ENCODE data around the gene MRPS18A.

The MRPS18A gene

DNA sequence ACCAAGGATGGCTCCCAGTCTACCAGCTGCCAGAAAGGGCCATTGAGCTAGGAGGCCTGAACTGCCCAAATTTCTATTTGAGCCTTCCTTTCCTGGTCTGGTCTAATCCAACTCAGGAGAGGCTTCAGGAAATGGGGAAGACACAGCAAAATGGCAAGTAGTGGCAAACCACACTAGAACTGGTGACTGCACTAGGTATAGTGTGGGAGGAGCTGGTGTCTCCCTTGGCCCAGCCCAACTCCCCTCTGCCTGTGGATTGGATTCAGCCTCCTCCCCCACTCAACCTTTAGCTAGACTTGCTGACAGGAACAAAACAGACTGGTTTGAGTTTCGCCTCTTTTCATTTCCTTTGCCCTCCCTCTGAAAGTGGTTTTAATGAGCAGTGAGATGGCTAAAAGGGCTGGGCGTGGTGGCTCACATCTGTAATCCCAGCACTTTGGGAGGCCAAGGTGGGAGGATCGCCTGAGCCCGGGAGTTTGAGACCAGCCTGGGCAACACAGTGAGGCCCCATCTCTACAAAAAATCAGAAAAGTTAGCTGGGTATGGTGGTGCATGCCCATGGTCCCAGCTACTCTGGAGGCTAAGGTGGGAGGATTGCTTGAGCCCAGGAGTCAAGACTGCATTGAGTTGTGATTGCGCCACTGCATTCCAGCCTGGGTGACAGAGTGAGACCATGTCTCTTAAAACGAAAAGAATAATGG, 17.5 kb downstream of the MRPS18A start:
- WGBS, result 95% methylated on average over 6 of the region's 6 CpGs
- no peak overlapping the region for H4K8ac ChIP-seq (ENCODE audit: low read length)

DNA sequence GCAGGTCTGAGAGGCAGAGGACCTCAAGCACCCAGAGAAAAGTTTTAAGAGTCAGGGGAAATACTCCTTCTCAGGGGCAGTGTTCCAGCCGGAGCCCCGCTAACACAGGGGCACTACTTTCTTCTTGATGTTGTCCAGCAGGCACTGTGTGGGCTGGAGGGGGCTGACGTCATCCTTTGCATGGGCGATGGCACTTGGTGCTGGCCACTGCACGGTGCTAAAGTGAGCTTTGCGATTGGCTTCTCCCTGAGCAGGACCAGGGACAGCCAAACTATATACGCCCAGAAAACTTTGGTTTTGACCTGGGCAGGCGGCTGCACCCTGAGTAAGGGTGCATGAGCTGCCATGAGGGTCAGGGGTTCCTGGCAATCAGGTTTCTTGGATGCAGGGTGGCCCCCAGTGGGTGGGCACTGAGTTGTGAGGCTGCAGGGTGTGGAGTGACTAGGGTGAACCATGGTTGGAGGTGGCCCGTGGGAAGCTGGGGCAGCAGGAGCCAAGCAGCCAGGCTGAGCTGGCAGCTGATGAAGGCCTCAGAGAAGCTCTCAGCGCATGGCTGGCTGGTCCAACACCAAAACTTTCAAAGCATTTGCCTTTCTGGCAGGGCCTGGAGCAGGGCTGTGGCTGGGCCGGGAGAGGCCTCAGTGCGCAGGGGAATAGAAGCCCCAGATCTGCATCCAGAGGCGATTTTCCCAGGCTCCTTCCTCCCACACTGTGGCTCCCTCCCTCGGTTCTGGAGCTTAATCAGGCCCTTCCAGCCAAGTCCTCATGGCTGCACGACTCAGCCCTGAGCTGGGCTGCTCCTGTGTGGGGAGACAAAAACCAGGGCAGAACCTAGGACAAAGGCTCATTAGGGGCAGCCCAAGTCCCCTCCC, 18.3 kb downstream of the MRPS18A start:
- Histone ChIP-seq H3K4me2 (ENCODE audit: low read length, poor library complexity, severe bottlenecking) (no peak overlapping the region), H2BK12ac (ENCODE audit: low read length in 2 of 2) (peak overlapping the region in 1 of 2 experiments; percentile 7), H3K23ac (ENCODE audit: low read length in 2 of 2) (no peak overlapping the region), H4K8ac (ENCODE audit: low read length) (no peak overlapping the region), H2BK15ac (ENCODE audit: low read depth, poor library complexity, severe bottlenecking) (no peak overlapping the region), H3K27ac (ENCODE audit: low read length, poor library complexity, severe bottlenecking) (no peak overlapping the region), H3K4ac (ENCODE audit: low read depth in 1 of 2, low read length in 2 of 2) (no peak overlapping the region), H3K9me3 (ENCODE audit: control insufficient read depth, low read length) (no peaks in the 10 kb centered on the region), H2AK5ac (ENCODE audit: low read length, severe bottlenecking) (no peak overlapping the region), H3K4me3 (ENCODE audit: insufficient read depth in 1 of 2, low read depth in 1 of 2, low read length in 2 of 2) (peak overlapping the region in 1 of 2 experiments; percentile 15), H3K27me3 (ENCODE audit: control insufficient read depth in 1 of 2, insufficient read depth in 1 of 2, low read length in 2 of 2) (peaks cover 2 to 5% of the 10 kb centered on the region in 2 experiments), H3K14ac (ENCODE audit: low read length in 2 of 2) (no peak overlapping the region), H4K91ac (ENCODE audit: low read length) (no peak overlapping the region), H2BK120ac (ENCODE audit: low read depth, low read length) (no peak overlapping the region), H3K18ac (ENCODE audit: low read depth in 1 of 2, low read length in 2 of 2) (no peak overlapping the region), H2AFZ (ENCODE audit: low read depth, low read length) (no peak overlapping the region), H3K79me1 (replicated peaks; ENCODE audit: low read length, poor library complexity, severe bottlenecking) (no peaks in the 10 kb centered on the region), H3K36me3 (ENCODE audit: control insufficient read depth in 1 of 2, insufficient read depth in 2 of 2, low read depth in 1 of 2, low read length in 2 of 2) (peaks cover 31 to 40% of the 10 kb centered on the region in 2 experiments), H2BK5ac (ENCODE audit: low read depth, low read length, poor library complexity, severe bottlenecking) (no peak overlapping the region), H3K4me1 (ENCODE audit: control insufficient read depth, insufficient read depth, low read depth, low read length) (peaks cover 22% of the 10 kb centered on the region), H3K9ac (ENCODE audit: low read length) (peak overlapping the region; percentile 65)
- peak; percentile 37 for DNase-seq
- WGBS, result 84% methylated on average over 15 of the region's 15 CpGs

More for the DNA sequence above, 17.5 kb downstream of the MRPS18A start:
- Histone ChIP-seq H3K23ac (ENCODE audit: low read length in 2 of 2) (no peak overlapping the region), H3K27me3 (ENCODE audit: control insufficient read depth in 1 of 2, insufficient read depth in 1 of 2, low read length in 2 of 2) (peaks cover 2 to 5% of the 10 kb centered on the region in 2 experiments), H2BK12ac (ENCODE audit: low read length in 2 of 2) (no peak overlapping the region), H3K9ac (ENCODE audit: low read length) (peak overlapping the region; percentile 62), H3K4me3 (ENCODE audit: insufficient read depth in 1 of 2, low read depth in 1 of 2, low read length in 2 of 2) (peak overlapping the region in 1 of 2 experiments; percentile 15), H3K36me3 (ENCODE audit: control insufficient read depth in 1 of 2, insufficient read depth in 2 of 2, low read depth in 1 of 2, low read length in 2 of 2) (peaks cover 39 to 48% of the 10 kb centered on the region in 2 experiments), H2AK5ac (ENCODE audit: low read length, severe bottlenecking) (no peak overlapping the region), H3K4ac (ENCODE audit: low read depth in 1 of 2, low read length in 2 of 2) (no peak overlapping the region), H4K91ac (ENCODE audit: low read length) (no peak overlapping the region), H3K4me1 (ENCODE audit: control insufficient read depth, insufficient read depth, low read depth, low read length) (peaks cover 20% of the 10 kb centered on the region), H2BK5ac (ENCODE audit: low read depth, low read length, poor library complexity, severe bottlenecking) (no peak overlapping the region), H3K79me1 (replicated peaks; ENCODE audit: low read length, poor library complexity, severe bottlenecking) (no peaks in the 10 kb centered on the region), H2AFZ (ENCODE audit: low read depth, low read length) (no peak overlapping the region), H3K18ac (ENCODE audit: low read depth in 1 of 2, low read length in 2 of 2) (no peak overlapping the region), H2BK15ac (ENCODE audit: low read depth, poor library complexity, severe bottlenecking) (no peak overlapping the region), H3K4me2 (ENCODE audit: low read length, poor library complexity, severe bottlenecking) (no peak overlapping the region), H3K27ac (ENCODE audit: low read length, poor library complexity, severe bottlenecking) (no peak overlapping the region), H3K9me3 (ENCODE audit: control insufficient read depth, low read length) (no peaks in the 10 kb centered on the region), H2BK120ac (ENCODE audit: low read depth, low read length) (no peak overlapping the region), H3K14ac (ENCODE audit: low read length in 2 of 2) (no peak overlapping the region)
- DNase-seq, result no peak

DNA sequence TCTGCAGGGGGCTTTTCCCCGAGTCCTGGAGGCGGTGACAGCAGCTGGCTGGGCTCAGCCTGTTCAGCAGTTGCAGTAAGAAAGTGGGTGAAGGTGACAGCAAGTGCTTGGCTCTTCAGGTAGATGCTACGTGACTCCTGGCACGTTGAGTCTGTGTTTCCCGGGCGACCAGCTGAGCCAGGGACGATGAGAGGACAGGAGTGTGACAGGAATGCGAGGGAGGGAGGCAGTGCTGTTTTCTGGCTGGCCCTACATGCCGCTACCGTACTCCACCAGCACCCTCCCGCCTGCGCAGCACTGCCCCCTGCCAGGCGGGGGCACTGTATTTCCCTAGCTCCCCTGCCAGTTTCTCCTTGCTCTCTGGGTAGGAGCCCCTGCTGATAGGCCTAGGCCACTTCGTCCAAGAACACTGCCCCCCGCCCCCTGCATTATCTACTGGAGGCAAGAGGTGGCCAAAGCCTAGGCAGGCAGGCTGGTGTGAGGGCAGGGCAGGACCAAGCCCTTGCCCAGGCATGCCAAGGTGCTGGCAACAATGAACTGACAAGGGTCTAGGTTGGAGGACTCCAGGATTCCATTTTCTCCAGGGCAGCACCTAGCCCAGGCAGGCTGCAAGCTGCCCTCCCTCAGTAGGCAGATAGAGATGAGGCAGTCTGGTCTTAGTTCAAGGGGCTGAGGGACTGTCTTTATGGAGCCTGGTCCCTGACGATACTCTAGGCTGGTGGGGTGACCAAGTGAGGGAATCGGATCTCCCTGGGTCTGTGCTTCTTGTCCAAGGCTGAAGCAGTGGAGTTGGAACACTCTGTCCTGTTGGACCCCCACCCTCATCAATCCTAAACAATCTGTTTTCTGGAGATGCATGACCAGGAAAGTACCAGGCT, 19.2 kb downstream of the MRPS18A start:
- Histone ChIP-seq H3K4me1 (ENCODE audit: control insufficient read depth, insufficient read depth, low read depth, low read length) (peaks cover 22% of the 10 kb centered on the region), H2BK5ac (ENCODE audit: low read depth, low read length, poor library complexity, severe bottlenecking) (no peak overlapping the region), H3K4me2 (ENCODE audit: low read length, poor library complexity, severe bottlenecking) (peak overlapping the region; percentile 6), H2AFZ (ENCODE audit: low read depth, low read length) (no peak overlapping the region), H3K4me3 (ENCODE audit: insufficient read depth in 1 of 2, low read depth in 1 of 2, low read length in 2 of 2) (no peak overlapping the region), H3K9ac (ENCODE audit: low read length) (peak overlapping the region; percentile 65), H2BK15ac (ENCODE audit: low read depth, poor library complexity, severe bottlenecking) (peak overlapping the region; percentile 90), H4K8ac (ENCODE audit: low read length) (peak overlapping the region; percentile 85), H3K23ac (ENCODE audit: low read length in 2 of 2) (peak overlapping the region in 1 of 2 experiments; percentile 97), H3K14ac (ENCODE audit: low read length in 2 of 2) (peak overlapping the region in 1 of 2 experiments; percentile 15), H3K4ac (ENCODE audit: low read depth in 1 of 2, low read length in 2 of 2) (peak overlapping the region in 1 of 2 experiments; percentile 75), H3K18ac (ENCODE audit: low read depth in 1 of 2, low read length in 2 of 2) (peak overlapping the region; percentile 37 to 87), H3K79me1 (replicated peaks; ENCODE audit: low read length, poor library complexity, severe bottlenecking) (no peaks in the 10 kb centered on the region), H2BK120ac (ENCODE audit: low read depth, low read length) (no peak overlapping the region), H3K27ac (ENCODE audit: low read length, poor library complexity, severe bottlenecking) (no peak overlapping the region), H3K27me3 (ENCODE audit: control insufficient read depth in 1 of 2, insufficient read depth in 1 of 2, low read length in 2 of 2) (peaks cover 2 to 5% of the 10 kb centered on the region in 2 experiments), H2BK12ac (ENCODE audit: low read length in 2 of 2) (peak overlapping the region; percentile 1 to 34), H4K91ac (ENCODE audit: low read length) (peak overlapping the region; percentile 62), H3K36me3 (ENCODE audit: control insufficient read depth in 1 of 2, insufficient read depth in 2 of 2, low read depth in 1 of 2, low read length in 2 of 2) (peaks cover 22 to 31% of the 10 kb centered on the region in 2 experiments), H3K9me3 (ENCODE audit: control insufficient read depth, low read length) (no peaks in the 10 kb centered on the region), H2AK5ac (ENCODE audit: low read length, severe bottlenecking) (no peak overlapping the region)
- DNase-seq, result peak; percentile 56
- 15% methylated on average over 16 of the region's 17 CpGs for WGBS
